ENCODE measurements around the gene RAB35.

DNA sequence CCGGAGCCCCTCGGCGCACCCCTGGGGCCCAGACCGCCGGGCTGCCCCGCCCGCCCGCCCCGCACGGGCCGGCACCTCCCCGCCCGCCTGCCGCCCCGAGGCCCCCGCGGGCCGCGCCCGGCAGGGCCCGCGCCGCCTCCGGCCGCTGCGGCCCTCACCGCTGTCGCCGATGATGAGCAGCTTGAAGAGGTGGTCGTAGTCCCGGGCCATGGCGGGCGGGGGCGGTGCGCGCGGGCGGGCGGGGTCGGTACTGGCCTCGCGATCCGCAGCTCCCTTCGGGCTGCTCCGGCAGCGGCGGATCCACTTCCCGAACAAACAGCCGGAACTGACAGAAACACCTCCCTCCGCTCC, at the start of gene RAB35:
- TF ChIP-seq, protein P1, sequence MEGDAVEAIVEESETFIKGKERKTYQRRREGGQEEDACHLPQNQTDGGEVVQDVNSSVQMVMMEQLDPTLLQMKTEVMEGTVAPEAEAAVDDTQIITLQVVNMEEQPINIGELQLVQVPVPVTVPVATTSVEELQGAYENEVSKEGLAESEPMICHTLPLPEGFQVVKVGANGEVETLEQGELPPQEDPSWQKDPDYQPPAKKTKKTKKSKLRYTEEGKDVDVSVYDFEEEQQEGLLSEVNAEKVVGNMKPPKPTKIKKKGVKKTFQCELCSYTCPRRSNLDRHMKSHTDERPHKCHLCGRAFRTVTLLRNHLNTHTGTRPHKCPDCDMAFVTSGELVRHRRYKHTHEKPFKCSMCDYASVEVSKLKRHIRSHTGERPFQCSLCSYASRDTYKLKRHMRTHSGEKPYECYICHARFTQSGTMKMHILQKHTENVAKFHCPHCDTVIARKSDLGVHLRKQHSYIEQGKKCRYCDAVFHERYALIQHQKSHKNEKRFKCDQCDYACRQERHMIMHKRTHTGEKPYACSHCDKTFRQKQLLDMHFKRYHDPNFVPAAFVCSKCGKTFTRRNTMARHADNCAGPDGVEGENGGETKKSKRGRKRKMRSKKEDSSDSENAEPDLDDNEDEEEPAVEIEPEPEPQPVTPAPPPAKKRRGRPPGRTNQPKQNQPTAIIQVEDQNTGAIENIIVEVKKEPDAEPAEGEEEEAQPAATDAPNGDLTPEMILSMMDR (conservative IDR thresholded peaks at IDR 0.05; ENCODE audit: low read depth, low read length) = no peak
- TF ChIP-seq EZH2 (IDR thresholded peaks at IDR 0.05; ENCODE audit: low read length, unreplicated experiment) = no peak
